ENCODE data around the gene KCNG2. TPM values are rescaled to one million over a fixed set of nuclear protein-coding genes. Genes with fewer than 3 reads are reported as not detected.

The KCNG2 gene
- total and polyA plus RNA-seq, 2 of the 13 experiments (the other 11 are each of a cell fraction or from before 2014, with no cell fraction given) = not detected

DNA sequence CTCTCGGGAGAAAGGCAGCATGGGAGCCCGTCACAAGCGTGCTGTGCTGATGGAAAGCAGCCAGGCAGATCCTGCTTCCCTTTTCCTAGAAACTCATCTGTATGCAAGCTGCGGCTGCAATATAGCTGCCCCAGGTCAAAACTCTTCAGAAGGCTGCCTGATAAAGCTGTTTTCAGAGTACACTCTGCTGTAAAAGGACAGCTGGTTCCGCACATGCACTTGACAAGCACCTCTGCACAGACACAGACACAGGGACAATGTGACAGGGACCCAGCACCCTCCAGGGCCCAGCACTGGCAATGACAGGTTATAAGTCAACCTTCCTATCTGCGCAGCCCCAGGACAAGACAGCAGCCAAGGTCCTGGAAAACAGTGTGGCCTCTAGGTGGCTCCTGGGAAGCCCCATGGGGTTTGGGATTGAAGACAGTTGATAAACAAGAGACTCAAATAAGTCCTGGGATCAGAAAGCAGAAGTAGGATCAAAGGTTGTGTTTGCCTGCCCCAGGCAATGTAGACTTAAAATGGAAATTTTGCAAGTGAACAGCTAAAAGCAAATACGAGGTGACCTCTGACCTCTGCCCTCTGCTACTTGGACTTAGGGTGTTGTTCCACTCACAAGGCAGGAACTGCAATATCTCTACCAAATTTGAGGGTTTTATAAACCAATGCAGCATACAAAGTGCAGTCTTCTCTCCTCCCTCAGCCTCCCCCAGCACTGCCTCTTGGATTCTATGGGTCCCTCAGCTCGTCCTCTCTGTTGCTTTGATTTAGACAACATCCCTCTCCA lies 136.8 kb downstream of the KCNG2 start (continued):
- TF ChIP-seq, protein P1, sequence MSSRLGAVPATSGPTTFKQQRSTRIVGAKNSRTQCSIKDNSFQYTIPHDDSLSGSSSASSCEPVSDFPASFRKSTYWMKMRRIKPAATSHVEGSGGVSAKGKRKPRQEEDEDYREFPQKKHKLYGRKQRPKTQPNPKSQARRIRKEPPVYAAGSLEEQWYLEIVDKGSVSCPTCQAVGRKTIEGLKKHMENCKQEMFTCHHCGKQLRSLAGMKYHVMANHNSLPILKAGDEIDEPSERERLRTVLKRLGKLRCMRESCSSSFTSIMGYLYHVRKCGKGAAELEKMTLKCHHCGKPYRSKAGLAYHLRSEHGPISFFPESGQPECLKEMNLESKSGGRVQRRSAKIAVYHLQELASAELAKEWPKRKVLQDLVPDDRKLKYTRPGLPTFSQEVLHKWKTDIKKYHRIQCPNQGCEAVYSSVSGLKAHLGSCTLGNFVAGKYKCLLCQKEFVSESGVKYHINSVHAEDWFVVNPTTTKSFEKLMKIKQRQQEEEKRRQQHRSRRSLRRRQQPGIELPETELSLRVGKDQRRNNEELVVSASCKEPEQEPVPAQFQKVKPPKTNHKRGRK (CRISPR knock-in tag; IDR thresholded peaks at IDR 0.05) = no peak
- TF ChIP-seq GABPA (IDR thresholded peaks at IDR 0.05; ENCODE audit: low read depth, low read length) (no peak), GABPA (CRISPR knock-in tag; IDR thresholded peaks at IDR 0.05; ENCODE audit: low read depth) (peak; percentile 56; the same call in 1 of the 2 replicates), ZNF318 (CRISPR knock-in tag; IDR thresholded peaks at IDR 0.05) (no peak; the same call in 1 of the 2 replicates), HMG20B (CRISPR knock-in tag; conservative IDR thresholded peaks at IDR 0.05) (peak; percentile 92), ZNF33B (CRISPR knock-in tag; IDR thresholded peaks at IDR 0.05) (peak; percentile 69; the same call in 1 of the 2 replicates), ZNF780A (CRISPR knock-in tag; IDR thresholded peaks at IDR 0.05) (no peak), ZNF256 (CRISPR knock-in tag; conservative IDR thresholded peaks at IDR 0.05) (0 out of 2 replicates have a peak, but pooled peaks have one; percentile 62), MXD4 (CRISPR knock-in tag; IDR thresholded peaks at IDR 0.05) (peak; percentile 66), ZNF44 (CRISPR knock-in tag; IDR thresholded peaks at IDR 0.05) (no peak), TCF7L2 (IDR thresholded peaks at IDR 0.05; ENCODE audit: low read depth, low read length) (no peak), ZNF329 (CRISPR knock-in tag; IDR thresholded peaks at IDR 0.05; ENCODE audit: low read depth) (0 out of 2 replicates have a peak, but pooled peaks have one; percentile 43), SP2 (CRISPR knock-in tag; IDR thresholded peaks at IDR 0.05) (no peak), TRIM24 (CRISPR knock-in tag; IDR thresholded peaks at IDR 0.05) (peak; percentile 90), ZNF737 (CRISPR knock-in tag; IDR thresholded peaks at IDR 0.05; ENCODE audit: borderline replicate concordance) (no peak), ZNF674 (CRISPR knock-in tag; IDR thresholded peaks at IDR 0.05; ENCODE audit: low read depth) (no peak), CREM (IDR thresholded peaks at IDR 0.05) (peak; percentile 89), CREM (CRISPR knock-in tag; IDR thresholded peaks at IDR 0.05) (no peak)
- TF ChIP-seq, protein P2, sequence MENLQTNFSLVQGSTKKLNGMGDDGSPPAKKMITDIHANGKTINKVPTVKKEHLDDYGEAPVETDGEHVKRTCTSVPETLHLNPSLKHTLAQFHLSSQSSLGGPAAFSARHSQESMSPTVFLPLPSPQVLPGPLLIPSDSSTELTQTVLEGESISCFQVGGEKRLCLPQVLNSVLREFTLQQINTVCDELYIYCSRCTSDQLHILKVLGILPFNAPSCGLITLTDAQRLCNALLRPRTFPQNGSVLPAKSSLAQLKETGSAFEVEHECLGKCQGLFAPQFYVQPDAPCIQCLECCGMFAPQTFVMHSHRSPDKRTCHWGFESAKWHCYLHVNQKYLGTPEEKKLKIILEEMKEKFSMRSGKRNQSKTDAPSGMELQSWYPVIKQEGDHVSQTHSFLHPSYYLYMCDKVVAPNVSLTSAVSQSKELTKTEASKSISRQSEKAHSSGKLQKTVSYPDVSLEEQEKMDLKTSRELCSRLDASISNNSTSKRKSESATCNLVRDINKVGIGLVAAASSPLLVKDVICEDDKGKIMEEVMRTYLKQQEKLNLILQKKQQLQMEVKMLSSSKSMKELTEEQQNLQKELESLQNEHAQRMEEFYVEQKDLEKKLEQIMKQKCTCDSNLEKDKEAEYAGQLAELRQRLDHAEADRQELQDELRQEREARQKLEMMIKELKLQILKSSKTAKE (CRISPR knock-in tag; IDR thresholded peaks at IDR 0.05; ENCODE audit: borderline replicate concordance) = peak; percentile 74

Measured in HepG2 (cell line).